ENCODE data around the gene OR6Y1. TPM values are rescaled to one million over a fixed set of nuclear protein-coding genes. Genes with fewer than 3 reads are reported as not detected.

The OR6Y1 gene
- total and polyA plus RNA-seq, 12 donors: not detected

DNA sequence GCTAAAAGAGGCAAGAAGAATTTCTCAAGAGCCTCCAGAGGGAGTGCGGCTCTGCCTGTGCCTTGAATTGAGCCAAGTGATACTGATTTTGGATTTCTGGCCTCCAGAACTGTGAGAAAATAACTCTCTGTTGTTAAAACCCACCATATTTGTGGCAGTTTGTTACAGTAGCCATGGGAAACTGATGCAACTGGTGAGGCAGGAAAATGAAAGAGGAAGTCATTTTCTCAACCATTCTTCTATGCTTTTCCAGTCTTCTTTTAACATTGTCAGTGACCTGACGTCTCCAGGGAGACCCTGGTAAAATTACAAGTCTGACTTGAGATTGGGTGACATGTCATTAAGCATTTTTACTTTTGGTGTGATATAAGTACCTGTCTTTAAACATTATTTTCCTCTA is 10.4 kb upstream of the OR6Y1 start:
- DNase-seq (no peak), ATAC-seq (no peak)
- Histone ChIP-seq H3K27ac (no peak overlapping the region), H3K36me3 (no peaks in the 10 kb centered on the region), H3K9me3 (no peaks in the 10 kb centered on the region), H3K4me1 (peaks cover 0 to 8% (median 0%) of the 10 kb centered on the region in 9 donors), H3K4me3 (no peak overlapping the region), H3K27me3 (no peaks in the 10 kb centered on the region)
- TF ChIP-seq CTCF (IDR thresholded peaks at IDR 0.05): no peak
- WGBS, 2 donors: 63 to 76% methylated on average over 2 of the region's 2 CpGs
- intact Hi-C loops (cut with DNase I): no loop called here

DNA sequence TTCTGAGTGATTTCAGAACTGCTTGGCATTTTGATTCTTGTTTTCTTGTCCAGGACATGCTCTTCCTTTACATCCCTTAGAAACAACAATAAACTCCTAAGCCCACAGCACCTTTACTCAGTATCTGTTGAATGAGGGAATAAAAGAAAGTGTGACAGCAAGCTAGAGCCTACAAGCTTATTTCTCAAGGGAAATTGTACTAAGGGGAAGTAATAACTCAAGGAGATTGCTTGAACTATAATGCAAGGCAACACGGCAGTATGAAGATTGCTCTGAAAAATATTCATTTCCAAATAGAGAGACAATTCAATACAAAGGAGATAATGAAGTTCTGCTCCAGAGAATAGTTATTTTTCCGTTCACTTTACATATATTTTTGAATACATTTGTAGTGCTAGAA is 9.6 kb upstream of the OR6Y1 start:
- WGBS, 2 donors: 74 to 78% methylated on average over 2 of the region's 2 CpGs
- Histone ChIP-seq H3K27me3 (no peaks in the 10 kb centered on the region), H3K27ac (no peak overlapping the region), H3K4me1 (peaks cover 0 to 8% (median 0%) of the 10 kb centered on the region in 9 donors), H3K36me3 (no peaks in the 10 kb centered on the region), H3K9me3 (no peaks in the 10 kb centered on the region), H3K4me3 (no peak overlapping the region)
- TF ChIP-seq CTCF (IDR thresholded peaks at IDR 0.05): no peak
- intact Hi-C loops (cut with DNase I): no loop called here
- DNase-seq (no peak), ATAC-seq (no peak)

GRCh38 chr1:158559696-158560095 is 5.5 kb upstream of the OR6Y1 start:
- Histone ChIP-seq H3K4me3 (no peak overlapping the region), H3K27me3 (no peaks in the 10 kb centered on the region), H3K4me1 (peaks cover 0 to 6% (median 0%) of the 10 kb centered on the region in 9 donors), H3K36me3 (no peaks in the 10 kb centered on the region), H3K9me3 (no peaks in the 10 kb centered on the region), H3K27ac (no peak overlapping the region)
- intact Hi-C loops (cut with DNase I): no loop called here
- DNase-seq (no peak), ATAC-seq (no peak)
- WGBS, 2 donors: 76 to 88% methylated on average over 1 of the region's 1 CpG
- TF ChIP-seq CTCF (IDR thresholded peaks at IDR 0.05): no peak

- no peaks in the 10 kb centered on the region for H3K9me3 ChIP-seq
- ATAC-seq (peak in 1 of 8 donors; percentile 47), DNase-seq (peak in 1 of 2 donors; percentile 30)
- no peaks in the 10 kb centered on the region for H3K36me3 ChIP-seq
- intact Hi-C loops (cut with DNase I): no loop called here
- H3K4me1 ChIP-seq: no peaks in the 10 kb centered on the region
- peak overlapping the region in 8 of 10 donors; percentile 29 to 62 (median 43) for H3K27ac ChIP-seq
- H3K27me3 ChIP-seq: no peaks in the 10 kb centered on the region
- 41 to 63% methylated on average over 1 of the region's 1 CpG for WGBS, 2 donors
- TF ChIP-seq CTCF (IDR thresholded peaks at IDR 0.05): no peak
- H3K4me3 ChIP-seq: no peak overlapping the region
Observed at GRCh38 chr1:158552296-158552695, 1.9 kb downstream of the OR6Y1 start.
